Caco-2 (cell line): ENCODE measurements around the gene CCT7. TPM values are rescaled to one million over a fixed set of nuclear protein-coding genes. Genes with fewer than 3 reads are reported as not detected.
"Not testable (repeated sequence)": the region's sequence is repeated elsewhere in the genome, so short reads cannot be mapped to it uniquely, and the experiment has no call there.

ENCODE experiments used
- BruUV-seq: library from RNA; stranded (reverse); fragments of 400-500 nt; replicated peaks from 2 replicates; lab custom pipeline; 2021; lab: Mats Ljungman, UMichigan
- CTCF ChIA-PET: fragments of 300-600 bp; sonication (Branson Sonifier 250); formaldehyde crosslinking; loops from one replicate; lab custom pipeline; 2022; ENCODE audit warnings: antibody characterized with exemption; lab: Charles Lee
- POLR2A ChIA-PET: fragments of 300-600 bp; sonication (Branson Sonifier 250); formaldehyde crosslinking; loops from one replicate; lab custom pipeline; 2022; ENCODE audit warnings: antibody characterized with exemption; lab: Charles Lee
- DNase-seq, 2 experiments: peaks; one replicate each; pipeline versions ENCODE4 v3.0.0 to v3.0.0-alpha.2; 2020 to 2022
- H3K27me3 ChIP-seq: replicated peaks from 2 replicates; pipeline ENCODE4 v1.6.0; 2011; ENCODE audit warnings: low read length; ENCODE audit not compliant: control insufficient read depth, insufficient read depth
- H3K36me3 ChIP-seq: 2 replicates; pipeline ENCODE4 v1.5.1; 2011; ENCODE audit warnings: low read length; ENCODE audit not compliant: control insufficient read depth, insufficient read depth
- H3K4me1 ChIP-seq: fragments of 250-450 bp; sonication (Bioruptor Pico); 2 replicates; pipeline ENCODE4 v1.5.1; 2020; ENCODE audit warnings: mild to moderate bottlenecking
- H3K4me3 ChIP-seq: 2 replicates; pipeline ENCODE4 v1.5.1; 2011; ENCODE audit warnings: low read depth, mild to moderate bottlenecking, control low read depth, low read length
- H3K9me3 ChIP-seq: fragments of 250-450 bp; sonication (Bioruptor Pico); 2 replicates; pipeline ENCODE4 v1.5.1; 2020; ENCODE audit warnings: mild to moderate bottlenecking, moderate library complexity
- H3K27ac Mint-ChIP-seq: one replicate; pipeline ENCODE4 v1.8.0; 2022; ENCODE audit warnings: mixed read lengths; ENCODE audit not compliant: unreplicated experiment
- H3K27me3 Mint-ChIP-seq: one replicate; pipeline ENCODE4 v1.8.0; 2022; ENCODE audit warnings: mixed read lengths; ENCODE audit not compliant: insufficient read depth, unreplicated experiment
- H3K36me3 Mint-ChIP-seq: one replicate; pipeline ENCODE4 v1.8.0; 2022; ENCODE audit warnings: mild to moderate bottlenecking, mixed read lengths; ENCODE audit not compliant: insufficient read depth, unreplicated experiment
- H3K4me1 Mint-ChIP-seq: one replicate; pipeline ENCODE4 v1.8.0; 2022; ENCODE audit warnings: low read depth, mixed read lengths; ENCODE audit not compliant: unreplicated experiment
- H3K4me3 Mint-ChIP-seq: one replicate; pipeline ENCODE4 v1.8.0; 2022; ENCODE audit warnings: mild to moderate bottlenecking, moderate library complexity, mixed read lengths; ENCODE audit not compliant: unreplicated experiment
- H3K9me3 Mint-ChIP-seq: one replicate; pipeline ENCODE4 v1.8.0; 2022; ENCODE audit warnings: mixed read lengths; ENCODE audit not compliant: unreplicated experiment
- CTCF ChIP-seq, 2 experiments: fragments of 200-600 bp in 1 of 2; IDR thresholded peaks; 1 replicate in 1 of 2; 2 replicates in 1 of 2; pipeline versions ENCODE4 v1.5.1 to v1.8.0; 2011 to 2022; ENCODE audit warnings: antibody characterized with exemption in 1 of 2, control low read depth in 1 of 2, inconsistent platforms in 1 of 2, low read depth in 1 of 2, low read length in 1 of 2, mild to moderate bottlenecking in 1 of 2, moderate library complexity in 1 of 2; ENCODE audit not compliant: insufficient read depth in 1 of 2, severe bottlenecking in 1 of 2, unreplicated experiment in 1 of 2
- intact Hi-C: fragments of 100-400 bp; cut with micrococcal nuclease; formaldehyde crosslinking; loops from one replicate; pipeline ENCODE4 v1.10.0; 2022; ENCODE audit not compliant: unreplicated experiment
- total RNA-seq: library from RNA; stranded (reverse); gene quantifications from 2 replicates; pipeline ENCODE4 v1.2.3, GENCODE V29; 2022

Gene CCT7
- total RNA-seq, 1 experiment from 2014 or later: 450 TPM

- no peaks in the 10 kb centered on the region for H3K4me1 ChIP-seq
- peak; percentile 55 to 80 for TF ChIP-seq CTCF (IDR thresholded peaks at IDR 0.05; ENCODE audit: insufficient read depth in 1 of 2, low read depth in 1 of 2, low read length in 1 of 2, severe bottlenecking in 1 of 2, unreplicated experiment in 1 of 2)
- H3K4me3 ChIP-seq: no peak overlapping the region
- BruUV-seq: no TSS peak
- Mint-ChIP-seq H3K4me3 (no peak overlapping the region), H3K27ac (no peak overlapping the region), H3K9me3 (no peaks in the 10 kb centered on the region), H3K36me3 (peaks cover 28% of the 10 kb centered on the region), H3K27me3 (no peaks in the 10 kb centered on the region), H3K4me1 (no peaks in the 10 kb centered on the region)
- peak; percentile 71 to 79 for DNase-seq
- no peaks in the 10 kb centered on the region for H3K9me3 ChIP-seq
- CTCF ChIA-PET: interaction anchor here (0.6 to 1.3 kb wide), 5 partner anchors 8 to 97 kb away, joined by 3 to 10 read pairs (median 5); partner anchors contain the start of gene PRADC1
- H3K27me3 ChIP-seq: no peaks in the 10 kb centered on the region
- POLR2A ChIA-PET: no interaction called here
- H3K36me3 ChIP-seq: no peaks in the 10 kb centered on the region; the same call in 1 of the 2 replicates
- intact Hi-C loops: loop anchor here (2.0 kb wide), 1 partner anchor 46 kb away; the partner anchor contains the start of gene SMYD5
Measured at GRCh38 chr2:73260338-73260984, 26.4 kb downstream of the CCT7 start.

GRCh38 chr2:73262108-73262651, 28.1 kb downstream of the CCT7 start:
- Mint-ChIP-seq H3K36me3 (peaks cover 17% of the 10 kb centered on the region), H3K27me3 (no peaks in the 10 kb centered on the region), H3K4me3 (no peak overlapping the region), H3K4me1 (peaks cover 7% of the 10 kb centered on the region), H3K27ac (no peak overlapping the region), H3K9me3 (no peaks in the 10 kb centered on the region)
- Histone ChIP-seq H3K27me3 (no peaks in the 10 kb centered on the region), H3K9me3 (no peaks in the 10 kb centered on the region), H3K4me1 (no peaks in the 10 kb centered on the region), H3K36me3 (no peaks in the 10 kb centered on the region; the same call in 1 of the 2 replicates), H3K4me3 (no peak overlapping the region)
- ChIA-PET POLR2A (no interaction called here), CTCF (interaction anchor here (0.6 to 1.5 kb wide), 3 partner anchors 12 to 29 kb away, joined by 3 to 4 read pairs (median 4); partner anchors contain the start of gene PRADC1)
- no TSS peak for BruUV-seq
- no peak for TF ChIP-seq CTCF (IDR thresholded peaks at IDR 0.05; ENCODE audit: insufficient read depth in 1 of 2, low read depth in 1 of 2, low read length in 1 of 2, severe bottlenecking in 1 of 2, unreplicated experiment in 1 of 2)
- intact Hi-C loops: no loop called here
- DNase-seq: no peak

- intact Hi-C loops, POLR2A ChIA-PET, H3K4me1 Mint-ChIP-seq: not testable (repeated sequence)
Measured at GRCh38 chr2:73262691-73263429, 28.8 kb downstream of the CCT7 start.

More at GRCh38 chr2:73262691-73263429, 28.8 kb downstream of the CCT7 start:
- H3K27ac Mint-ChIP-seq, H3K9me3 Mint-ChIP-seq, H3K4me3 ChIP-seq, H3K9me3 ChIP-seq, H3K27me3 ChIP-seq, DNase-seq, H3K27me3 Mint-ChIP-seq, H3K4me3 Mint-ChIP-seq, H3K36me3 ChIP-seq, H3K4me1 ChIP-seq, BruUV-seq: not testable (repeated sequence)
- CTCF ChIA-PET: interaction anchor here (0.6 to 1.5 kb wide), 3 partner anchors 13 to 31 kb away, joined by 3 to 4 read pairs (median 3); partner anchors contain the start of genes EGR4 and PRADC1
- H3K36me3 Mint-ChIP-seq: peaks cover 18% of the 10 kb centered on the region
